Endothelial cell (in vitro differentiated cells): ENCODE results near the gene SH3D21. TPM values are rescaled to one million over a fixed set of nuclear protein-coding genes. Genes with fewer than 3 reads are reported as not detected.

Experiments used
- DNase-seq: peaks from one replicate; pipeline ENCODE4 v3.0.0; 2021; ENCODE audit warnings: low spot score
- H3K27ac Mint-ChIP-seq: one replicate; pipeline ENCODE4 v1.8.0; 2021; ENCODE audit warnings: mixed read lengths, inconsistent platforms; ENCODE audit not compliant: unreplicated experiment
- H3K27me3 Mint-ChIP-seq: one replicate; pipeline ENCODE4 v1.8.0; 2021; ENCODE audit warnings: mild to moderate bottlenecking, moderate library complexity, mixed read lengths, inconsistent platforms; ENCODE audit not compliant: unreplicated experiment
- H3K36me3 Mint-ChIP-seq: one replicate; pipeline ENCODE4 v1.8.0; 2021; ENCODE audit warnings: mild to moderate bottlenecking, low read depth, mixed read lengths, inconsistent platforms; ENCODE audit not compliant: unreplicated experiment
- H3K4me1 Mint-ChIP-seq: one replicate; pipeline ENCODE4 v1.8.0; 2021; ENCODE audit warnings: mild to moderate bottlenecking, mixed read lengths, inconsistent platforms; ENCODE audit not compliant: unreplicated experiment
- H3K4me3 Mint-ChIP-seq: one replicate; pipeline ENCODE4 v1.8.0; 2021; ENCODE audit warnings: mild to moderate bottlenecking, mixed read lengths, inconsistent platforms; ENCODE audit not compliant: unreplicated experiment
- H3K9me3 Mint-ChIP-seq: one replicate; pipeline ENCODE4 v1.8.0; 2021; ENCODE audit warnings: mixed read lengths, inconsistent platforms; ENCODE audit not compliant: unreplicated experiment
- total RNA-seq: library from RNA; stranded (reverse); fragmentation: NEBNext Ultra II Directional; extraction: Animal tissue kit (Norgen Biotek cat#: 25700); gene quantifications from one replicate; pipeline ENCODE4 v1.2.1, GENCODE V29; 2021; ENCODE audit not compliant: unreplicated experiment
- TF ChIP-seq, protein P1 (sequence below): fragments of 200-600 bp; sonication (generic); IDR thresholded peaks from one replicate; pipeline ENCODE4 v1.5.0; 2021; ENCODE audit warnings: antibody characterized with exemption; ENCODE audit not compliant: unreplicated experiment

Gene SH3D21
- total RNA-seq, 1 donor from 2014 or later: 4.8 TPM

DNA sequence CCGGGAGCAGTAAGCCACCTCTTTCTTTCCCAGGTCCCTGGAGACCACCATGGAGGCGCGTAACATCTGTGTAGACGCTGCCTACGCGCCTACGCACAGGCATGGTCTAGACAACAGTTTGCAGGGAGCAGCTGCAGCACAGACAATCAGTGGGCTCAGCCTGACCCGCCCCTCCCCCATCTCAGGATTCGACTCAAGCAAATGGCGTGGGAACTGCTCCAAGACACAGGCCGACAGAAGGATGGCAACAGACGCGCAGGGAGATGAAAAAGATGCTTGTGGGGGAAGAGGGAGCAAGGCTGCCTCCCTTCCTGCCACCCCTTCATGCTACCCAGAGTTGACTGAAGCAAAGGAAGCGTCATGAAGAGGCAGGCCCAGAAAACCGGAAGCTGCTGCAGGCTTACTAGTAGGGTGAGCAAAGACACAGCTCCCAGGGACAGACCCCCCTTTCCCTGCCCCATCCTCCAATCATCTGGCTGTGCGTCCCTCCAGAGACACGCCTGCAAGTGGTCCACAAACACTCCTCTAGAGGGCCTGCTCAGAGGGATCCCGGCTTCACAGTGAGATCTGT lies 60.0 kb downstream of the SH3D21 start:
- no peak for DNase-seq
- Mint-ChIP-seq H3K36me3 (no peaks in the 10 kb centered on the region), H3K4me1 (peaks cover 27% of the 10 kb centered on the region), H3K4me3 (no peak overlapping the region), H3K27me3 (peaks cover 1% of the 10 kb centered on the region), H3K9me3 (no peaks in the 10 kb centered on the region), H3K27ac (no peak overlapping the region)
- TF ChIP-seq, protein P1, sequence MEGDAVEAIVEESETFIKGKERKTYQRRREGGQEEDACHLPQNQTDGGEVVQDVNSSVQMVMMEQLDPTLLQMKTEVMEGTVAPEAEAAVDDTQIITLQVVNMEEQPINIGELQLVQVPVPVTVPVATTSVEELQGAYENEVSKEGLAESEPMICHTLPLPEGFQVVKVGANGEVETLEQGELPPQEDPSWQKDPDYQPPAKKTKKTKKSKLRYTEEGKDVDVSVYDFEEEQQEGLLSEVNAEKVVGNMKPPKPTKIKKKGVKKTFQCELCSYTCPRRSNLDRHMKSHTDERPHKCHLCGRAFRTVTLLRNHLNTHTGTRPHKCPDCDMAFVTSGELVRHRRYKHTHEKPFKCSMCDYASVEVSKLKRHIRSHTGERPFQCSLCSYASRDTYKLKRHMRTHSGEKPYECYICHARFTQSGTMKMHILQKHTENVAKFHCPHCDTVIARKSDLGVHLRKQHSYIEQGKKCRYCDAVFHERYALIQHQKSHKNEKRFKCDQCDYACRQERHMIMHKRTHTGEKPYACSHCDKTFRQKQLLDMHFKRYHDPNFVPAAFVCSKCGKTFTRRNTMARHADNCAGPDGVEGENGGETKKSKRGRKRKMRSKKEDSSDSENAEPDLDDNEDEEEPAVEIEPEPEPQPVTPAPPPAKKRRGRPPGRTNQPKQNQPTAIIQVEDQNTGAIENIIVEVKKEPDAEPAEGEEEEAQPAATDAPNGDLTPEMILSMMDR: no peak

DNA sequence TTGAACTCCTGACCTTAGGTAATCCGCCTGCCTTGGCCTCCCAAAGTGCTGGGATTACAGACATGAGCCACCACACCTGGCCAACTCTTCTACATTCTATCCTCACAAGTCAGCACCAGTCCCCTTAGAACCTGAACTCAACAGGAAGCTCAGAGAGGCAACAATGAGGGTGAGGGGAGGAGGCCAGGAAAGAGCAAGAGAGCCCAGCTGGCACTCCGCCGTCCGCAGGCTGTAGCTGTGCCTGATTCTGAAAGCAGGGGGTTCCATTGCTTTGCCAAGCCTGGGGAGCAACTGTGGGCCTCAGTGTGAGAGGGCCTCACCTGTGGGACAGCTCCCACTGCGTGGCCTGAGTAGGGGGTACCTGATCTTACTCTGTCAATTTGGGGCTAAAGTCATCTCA lies 60.9 kb downstream of the SH3D21 start:
- Mint-ChIP-seq H3K27me3 (peaks cover 1% of the 10 kb centered on the region), H3K4me1 (peaks cover 24% of the 10 kb centered on the region), H3K4me3 (no peak overlapping the region), H3K9me3 (no peaks in the 10 kb centered on the region), H3K36me3 (no peaks in the 10 kb centered on the region), H3K27ac (peak overlapping the region; percentile 31)
- DNase-seq: peak; percentile 31
- TF ChIP-seq, protein P1: no peak

DNA sequence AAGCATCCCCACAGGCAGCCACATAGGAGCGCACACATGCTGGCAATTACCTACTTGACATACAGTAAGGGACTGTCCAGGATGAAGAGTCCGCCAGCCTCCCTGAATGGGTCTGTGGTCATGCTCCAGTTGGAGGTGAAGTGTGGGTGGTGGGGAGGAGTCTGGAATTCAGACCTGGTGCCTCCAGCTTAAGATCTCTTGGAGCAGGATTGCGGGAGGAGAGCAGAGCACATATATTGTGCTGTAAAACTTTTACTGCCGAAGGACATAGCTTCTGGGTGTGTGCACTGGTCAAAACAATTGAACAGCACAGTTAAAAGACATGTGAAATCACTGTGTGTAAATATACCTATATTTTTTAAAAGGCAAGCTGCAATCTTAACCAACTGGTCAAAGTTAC lies 61.6 kb downstream of the SH3D21 start:
- Mint-ChIP-seq H3K4me1 (peaks cover 23% of the 10 kb centered on the region), H3K27ac (peak overlapping the region; percentile 31), H3K27me3 (peaks cover 3% of the 10 kb centered on the region), H3K9me3 (no peaks in the 10 kb centered on the region), H3K36me3 (no peaks in the 10 kb centered on the region), H3K4me3 (no peak overlapping the region)
- TF ChIP-seq, protein P1: no peak
- no peak for DNase-seq

DNA sequence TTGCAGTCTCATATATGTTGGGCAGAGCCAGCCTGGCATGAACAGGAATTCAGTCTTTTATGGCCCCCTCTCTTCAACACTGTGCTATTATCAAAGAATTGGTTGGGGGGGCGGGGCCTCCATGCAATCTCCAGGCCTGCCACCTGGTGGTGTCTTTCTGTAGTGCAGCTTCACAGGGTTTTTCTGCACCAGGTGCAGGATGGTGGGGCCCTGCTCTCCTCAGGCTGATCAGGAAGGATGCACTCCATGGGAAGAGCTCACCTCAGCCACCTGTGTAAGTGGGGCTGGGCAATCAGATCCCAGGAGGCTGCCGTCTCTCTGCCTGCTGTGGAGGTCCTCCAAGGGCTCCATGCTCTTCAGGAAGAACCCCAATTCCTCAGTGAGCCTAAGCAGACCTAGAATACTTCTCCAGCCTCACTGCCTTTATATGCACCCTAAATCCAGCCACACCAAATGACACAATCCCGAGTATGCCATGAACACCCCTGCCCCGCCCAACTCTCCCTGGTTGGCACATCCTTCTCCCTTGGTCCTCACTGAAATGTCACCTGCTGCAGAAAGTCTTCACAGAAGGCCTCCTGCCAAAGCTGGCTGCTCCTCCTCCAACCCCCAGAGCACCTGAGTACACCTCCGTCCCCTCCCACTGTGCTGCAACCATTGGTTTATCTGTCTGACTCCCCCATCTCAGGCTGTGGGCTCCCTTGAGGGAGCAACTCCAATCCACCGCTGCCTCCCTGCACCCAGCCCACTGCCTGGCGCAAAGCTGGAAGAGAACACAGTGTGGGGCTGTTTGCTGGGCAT lies 63.1 kb downstream of the SH3D21 start:
- DNase-seq: peak; percentile 87
- H3K27me3 Mint-ChIP-seq: peaks cover 3% of the 10 kb centered on the region
- H3K4me3 Mint-ChIP-seq: no peak overlapping the region
- H3K9me3 Mint-ChIP-seq: no peaks in the 10 kb centered on the region
- TF ChIP-seq, protein P1: peak; percentile 96
- no peak overlapping the region for H3K27ac Mint-ChIP-seq
- peaks cover 38% of the 10 kb centered on the region for H3K4me1 Mint-ChIP-seq
- no peaks in the 10 kb centered on the region for H3K36me3 Mint-ChIP-seq

Other genes starting within 250 kb of the SH3D21 start
- 0.80 TPM for gene TEKT2, start 222.3 kb upstream of the SH3D21 start, total RNA-seq
- 24.2 TPM for gene ADPRS, start 217.5 kb upstream of the SH3D21 start, total RNA-seq
- 0.13 TPM for gene COL8A2, start 181.1 kb upstream of the SH3D21 start, total RNA-seq
- gene TRAPPC3, start 156.9 kb upstream of the SH3D21 start, total RNA-seq: 50.7 TPM
- 189 TPM for gene MAP7D1, start 150.2 kb upstream of the SH3D21 start, total RNA-seq
- gene THRAP3, start 81.9 kb upstream of the SH3D21 start, total RNA-seq: 129 TPM
- gene EVA1B, start 17.3 kb downstream of the SH3D21 start, total RNA-seq: 87.9 TPM
- gene STK40, start 79.6 kb downstream of the SH3D21 start, total RNA-seq: 37.3 TPM
- gene LSM10, start 91.5 kb downstream of the SH3D21 start, total RNA-seq: 22.3 TPM
- gene OSCP1, start 144.1 kb downstream of the SH3D21 start, total RNA-seq: 5.1 TPM
- 78.8 TPM for gene MRPS15, start 158.0 kb downstream of the SH3D21 start, total RNA-seq
- gene CSF3R, start 176.5 kb downstream of the SH3D21 start, total RNA-seq: 1.4 TPM